K562 (cell line): ENCODE results near the gene PPP1R16B. TPM values are rescaled to one million over a fixed set of nuclear protein-coding genes. Genes with fewer than 3 reads are reported as not detected.

Source experiments
- ATAC-seq: fragments of 200-7000 bp; cut with Tn5 transposase; 3 replicates; pipeline ENCODE4 v1.9.1; 2020; ENCODE audit warnings: moderate library complexity
- BruUV-seq: library from RNA; stranded (reverse); fragments of 400-500 nt; replicated peaks from 2 replicates; lab custom pipeline; 2021; lab: Mats Ljungman, UMichigan
- CTCF ChIA-PET: fragments of 300-600 bp; formaldehyde crosslinking; extraction: SDS; loops from one replicate; lab custom pipeline; 2021; ENCODE audit warnings: low intra/inter-chr PET ratio; lab: Yijun Ruan, JAX
- POLR2A ChIA-PET: fragments of 300-600, 350-650 bp; sonication (Branson Sonifier 250); formaldehyde crosslinking; extraction: SDS; loops from one replicate; lab custom pipeline; 2021; ENCODE audit warnings: antibody characterized with exemption, inconsistent platforms; lab: Yijun Ruan, JAX
- DNase-seq, 4 experiments: peaks; one replicate each; pipeline versions ENCODE4 v3.0.0 to v3.0.0-alpha.2; 2011 to 2018; ENCODE audit warnings: low spot score in 3 of 4, mixed read lengths in 3 of 4; ENCODE audit errors: extremely low read depth in 1 of 4
- FAIRE-seq: peaks from 2 replicates; lab custom pipeline; 2011; peaks lifted over from hg19 to GRCh38; lab: Jason Lieb, UNC
- H2AFZ ChIP-seq: 2 replicates; pipeline ENCODE4 v1.6.0; 2011; ENCODE audit warnings: low read depth, low read length, control low read depth, inconsistent platforms
- H3K27ac ChIP-seq: fragments of 200-600 bp; 3 replicates; pipeline ENCODE4 v1.8.0; 2011; ENCODE audit warnings: low read depth, mild to moderate bottlenecking, control low read depth, inconsistent platforms, low read length, moderate library complexity, mixed read lengths; ENCODE audit errors: extremely low read depth
- H3K27me3 ChIP-seq, 2 experiments: fragments of 300-600 bp in 1 of 2; 2 replicates in 1 of 2; 3 replicates in 1 of 2; pipeline versions ENCODE4 v1.6.0 to v1.8.0; 2011; ENCODE audit warnings: inconsistent platforms in 2 of 2, low read length in 2 of 2, mild to moderate bottlenecking in 1 of 2, mixed read lengths in 1 of 2, moderate library complexity in 1 of 2; ENCODE audit not compliant: control insufficient read depth in 2 of 2, insufficient read depth in 2 of 2
- H3K36me3 ChIP-seq: fragments of 300-600 bp; 3 replicates; pipeline ENCODE4 v1.8.0; 2011; ENCODE audit warnings: mild to moderate bottlenecking, low read length, inconsistent platforms; ENCODE audit not compliant: control insufficient read depth, insufficient read depth
- H3K4me1 ChIP-seq, 2 experiments: fragments of 200-600 bp in 1 of 2; replicated peaks in 1 of 2; 2 replicates in 1 of 2; 3 replicates in 1 of 2; pipeline versions ENCODE4 v1.5.1 to v1.8.0; 2011; ENCODE audit warnings: inconsistent platforms in 2 of 2, low read length in 2 of 2, mild to moderate bottlenecking in 1 of 2, mixed read lengths in 1 of 2, moderate library complexity in 1 of 2; ENCODE audit not compliant: control insufficient read depth in 2 of 2, insufficient read depth in 2 of 2
- H3K4me2 ChIP-seq: 2 replicates; pipeline ENCODE4 v1.6.1; 2011; ENCODE audit warnings: low read length, control low read depth, inconsistent platforms, mixed read lengths; ENCODE audit not compliant: insufficient read depth
- H3K4me3 ChIP-seq: fragments of 200-600 bp; sonication (generic), shearing (Covaris generic); 2 replicates; pipeline ENCODE4 v1.5.1; 2016; ENCODE audit warnings: control low read depth, inconsistent platforms
- H3K79me2 ChIP-seq: fragments of 200-600 bp; 3 replicates; pipeline ENCODE4 v1.8.0; 2011; ENCODE audit warnings: low read length, inconsistent platforms; ENCODE audit not compliant: control insufficient read depth, insufficient read depth
- H3K9ac ChIP-seq, 2 experiments: 2 replicates each; pipeline versions ENCODE4 v1.6.0 to v1.6.1; 2011; ENCODE audit warnings: low read depth in 2 of 2, low read length in 2 of 2, control low read depth in 1 of 2, inconsistent platforms in 1 of 2, mild to moderate bottlenecking in 1 of 2, mixed read lengths in 1 of 2; ENCODE audit not compliant: insufficient read depth in 1 of 2
- H3K9me1 ChIP-seq: one replicate; pipeline ENCODE4 v1.6.0; 2011; ENCODE audit warnings: inconsistent platforms, mild to moderate bottlenecking, low read length, moderate library complexity; ENCODE audit not compliant: control insufficient read depth, insufficient read depth
- H3K9me3 ChIP-seq: replicated peaks from 2 replicates; pipeline ENCODE4 v1.5.1; 2011; ENCODE audit warnings: low read depth, low read length, inconsistent platforms; ENCODE audit not compliant: control insufficient read depth, insufficient read depth
- H4K20me1 ChIP-seq: replicated peaks from 2 replicates; pipeline ENCODE4 v1.6.1; 2011; ENCODE audit warnings: low read length, inconsistent platforms, mixed read lengths; ENCODE audit not compliant: control insufficient read depth, insufficient read depth
- ASH1L ChIP-seq: fragments of 450-650 bp; IDR thresholded peaks from 2 replicates; pipeline ENCODE4 v1.6.1; 2018; ENCODE audit warnings: borderline replicate concordance, mild to moderate bottlenecking, low read depth; ENCODE audit not compliant: partially characterized antibody
- CBX5 ChIP-seq: IDR thresholded peaks from 2 replicates; pipeline ENCODE4 v1.6.1; 2014; ENCODE audit warnings: low read depth, borderline replicate concordance
- DDX20 ChIP-seq: fragments of 450-650 bp; IDR thresholded peaks from 2 replicates; pipeline ENCODE4 v1.6.1; 2016; ENCODE audit warnings: missing genetic modification characterization, low read depth, mild to moderate bottlenecking, missing compliant biosample characterization, moderate library complexity
- DMBX1 ChIP-seq: fragments of 250-450 bp; sonication (Bioruptor Pico); IDR thresholded peaks from 2 replicates; pipeline ENCODE4 v1.8.0; 2022; ENCODE audit warnings: inconsistent platforms, mild to moderate bottlenecking, moderate library complexity, borderline replicate concordance
- ETS2 ChIP-seq: IDR thresholded peaks from 2 replicates; pipeline ENCODE4 v1.6.1; 2016; ENCODE audit warnings: borderline replicate concordance, missing genetic modification characterization, mild to moderate bottlenecking, moderate library complexity, missing compliant biosample characterization; ENCODE audit not compliant: poor library complexity, severe bottlenecking
- FOXK2 ChIP-seq, 2 experiments: fragments of 450-650 bp; IDR thresholded peaks in 1 of 2; conservative IDR thresholded peaks in 1 of 2; 2 replicates each; pipeline ENCODE4 v1.6.1; 2016; ENCODE audit warnings: low read depth in 2 of 2, mild to moderate bottlenecking in 1 of 2
- GATAD2B ChIP-seq: fragments of 450-650 bp; IDR thresholded peaks from 2 replicates; pipeline ENCODE4 v1.6.1; 2017; ENCODE audit warnings: mild to moderate bottlenecking, borderline replicate concordance
- SMARCC2 ChIP-seq: fragments of 450-650 bp; IDR thresholded peaks from 2 replicates; pipeline ENCODE4 v1.6.1; 2017; ENCODE audit warnings: antibody characterized with exemption, moderate library complexity, mild to moderate bottlenecking, low read depth
- ZNF584 ChIP-seq: fragments of 200-800 bp; sonication (Bioruptor generic); IDR thresholded peaks from 2 replicates; pipeline ENCODE4 v1.6.1; 2016; ENCODE audit warnings: low read depth, mild to moderate bottlenecking, missing genetic modification characterization, missing compliant biosample characterization
- ZNF76 ChIP-seq: fragments of 250-450 bp; sonication (Bioruptor Pico); IDR thresholded peaks from 2 replicates; pipeline ENCODE4 v1.4.0; 2020; ENCODE audit warnings: mild to moderate bottlenecking, moderate library complexity, borderline replicate concordance
- WGBS: fragments of 100-300 bp; shearing (Covaris generic); methylation state at CpG from one replicate; pipeline ENCODE4 v1.1.6; 2016; ENCODE audit warnings: low coverage, mixed read lengths; ENCODE audit not compliant: insufficient coverage; ENCODE audit errors: missing lambda C conversion rate; 5-methylcytosine and 5-hydroxymethylcytosine counted together
- in situ Hi-C: fragments of 300-500 bp; cut with MboI; formaldehyde crosslinking; loops from 4 replicates; pipeline ENCODE4 v1.15.0; 2018; ENCODE audit warnings: inconsistent platforms, mixed read lengths
- intact Hi-C: fragments of 100-400 bp; cut with micrococcal nuclease; formaldehyde crosslinking; loops from 2 replicates; pipeline ENCODE4 v1.14.2; 2022
- polyA plus RNA-seq, 8 experiments: library from polyadenylated mRNA; depleted of rRNA in 4 of 8; stranded (reverse) in 5 of 8; unstranded in 3 of 8; fragments of >200 nt; fragmentation: Nextera tagmentation in 2 of 8; fragmentation: Illumina TruSeq in 1 of 8; extraction: Ambion mirVana in 2 of 8; extraction: Trizol in 1 of 8; gene quantifications; 2 replicates each; pipeline versions ENCODE4 v1.2.1 to v1.2.3, GENCODE V29; 2011 to 2014; ENCODE audit warnings: inconsistent platforms in 1 of 8, missing spikeins in 1 of 8
- total RNA-seq, 7 experiments: library from RNA; depleted of rRNA in 6 of 7; stranded (reverse); fragments of >200 nt in 6 of 7; fragmentation: Illumina TruSeq in 2 of 7; extraction: Trizol in 2 of 7; gene quantifications; 2 replicates each; pipeline versions ENCODE4 v1.2.1 to v1.2.3, GENCODE V29; 2011 to 2021; ENCODE audit warnings: low replicate concordance in 1 of 7
- TF ChIP-seq, protein P1 (sequence below): sonication (generic); formaldehyde crosslinking; IDR thresholded peaks from 2 replicates; pipeline ENCODE4 v1.9.0; 2022; ENCODE audit warnings: mild to moderate bottlenecking, missing genetic modification reagents
- TF ChIP-seq, protein P2 (sequence below): sonication (generic); formaldehyde crosslinking; IDR thresholded peaks from 2 replicates; pipeline ENCODE4 v1.8.0; 2023; ENCODE audit warnings: mild to moderate bottlenecking, missing genetic modification reagents

Gene PPP1R16B
- total and polyA plus RNA-seq, 9 of the 15 experiments (the other 6 are each of a cell fraction or from before 2014, with no cell fraction given), result 1.5 to 11.5 (median 6.8) TPM

GRCh38 chr20:38907918-38908677 lies 102.6 kb downstream of the PPP1R16B start:
- no peaks in the 10 kb centered on the region for H3K27me3 ChIP-seq
- ATAC-seq (no peak; the same call in 2 of the 3 replicates), FAIRE-seq (no peak), DNase-seq (no peak)
- no peak overlapping the region for H3K4me3 ChIP-seq
- H3K9me1 ChIP-seq, result no peaks in the 10 kb centered on the region
- H3K36me3 ChIP-seq, result no peaks in the 10 kb centered on the region
- 45% methylated on average over 10 of the region's 13 CpGs for WGBS
- BruUV-seq, result no TSS peak
- in situ Hi-C loops (no loop called here), intact Hi-C loops (no loop called here)
- no peaks in the 10 kb centered on the region for H3K79me2 ChIP-seq
- POLR2A ChIA-PET, result interaction anchor here (1.3 to 2.0 kb wide), 3 partner anchors 10 to 19 kb away, joined by 4 to 10 read pairs (median 5); partner anchors contain the start of gene FAM83D
- CTCF ChIA-PET, result no interaction called here
- H3K9ac ChIP-seq, result no peak overlapping the region
- H3K9me3 ChIP-seq, result 0 out of 2 replicates have a peak, but pooled peaks cover 5% of the 10 kb centered on the region
- no peak overlapping the region for H3K4me2 ChIP-seq
- no peak overlapping the region for H2AFZ ChIP-seq
- no peaks in the 10 kb centered on the region for H3K4me1 ChIP-seq
- H3K27ac ChIP-seq, result no peak overlapping the region
- no peaks in the 10 kb centered on the region for H4K20me1 ChIP-seq
- TF ChIP-seq, protein P1, sequence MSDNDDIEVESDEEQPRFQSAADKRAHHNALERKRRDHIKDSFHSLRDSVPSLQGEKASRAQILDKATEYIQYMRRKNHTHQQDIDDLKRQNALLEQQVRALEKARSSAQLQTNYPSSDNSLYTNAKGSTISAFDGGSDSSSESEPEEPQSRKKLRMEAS (CRISPR knock-in tag), result no peak
- TF ChIP-seq CBX5, result no peak
- no peak for TF ChIP-seq ZNF76 (CRISPR knock-in tag)
- no peak for TF ChIP-seq DMBX1 (CRISPR knock-in tag)
- no peak for TF ChIP-seq GATAD2B
- TF ChIP-seq SMARCC2, result no peak
- TF ChIP-seq FOXK2 (conservative IDR thresholded peaks at IDR 0.05 in 1 of 2, IDR thresholded peaks at IDR 0.05 in 1 of 2; ENCODE audit: low read depth in 2 of 2), result no peak
- no peak for TF ChIP-seq ZNF584 (CRISPR knock-in tag)
- no peak for TF ChIP-seq ASH1L
- no peak for TF ChIP-seq ETS2 (tag)
- no peak for TF ChIP-seq DDX20 (tag)
- TF ChIP-seq, protein P2, sequence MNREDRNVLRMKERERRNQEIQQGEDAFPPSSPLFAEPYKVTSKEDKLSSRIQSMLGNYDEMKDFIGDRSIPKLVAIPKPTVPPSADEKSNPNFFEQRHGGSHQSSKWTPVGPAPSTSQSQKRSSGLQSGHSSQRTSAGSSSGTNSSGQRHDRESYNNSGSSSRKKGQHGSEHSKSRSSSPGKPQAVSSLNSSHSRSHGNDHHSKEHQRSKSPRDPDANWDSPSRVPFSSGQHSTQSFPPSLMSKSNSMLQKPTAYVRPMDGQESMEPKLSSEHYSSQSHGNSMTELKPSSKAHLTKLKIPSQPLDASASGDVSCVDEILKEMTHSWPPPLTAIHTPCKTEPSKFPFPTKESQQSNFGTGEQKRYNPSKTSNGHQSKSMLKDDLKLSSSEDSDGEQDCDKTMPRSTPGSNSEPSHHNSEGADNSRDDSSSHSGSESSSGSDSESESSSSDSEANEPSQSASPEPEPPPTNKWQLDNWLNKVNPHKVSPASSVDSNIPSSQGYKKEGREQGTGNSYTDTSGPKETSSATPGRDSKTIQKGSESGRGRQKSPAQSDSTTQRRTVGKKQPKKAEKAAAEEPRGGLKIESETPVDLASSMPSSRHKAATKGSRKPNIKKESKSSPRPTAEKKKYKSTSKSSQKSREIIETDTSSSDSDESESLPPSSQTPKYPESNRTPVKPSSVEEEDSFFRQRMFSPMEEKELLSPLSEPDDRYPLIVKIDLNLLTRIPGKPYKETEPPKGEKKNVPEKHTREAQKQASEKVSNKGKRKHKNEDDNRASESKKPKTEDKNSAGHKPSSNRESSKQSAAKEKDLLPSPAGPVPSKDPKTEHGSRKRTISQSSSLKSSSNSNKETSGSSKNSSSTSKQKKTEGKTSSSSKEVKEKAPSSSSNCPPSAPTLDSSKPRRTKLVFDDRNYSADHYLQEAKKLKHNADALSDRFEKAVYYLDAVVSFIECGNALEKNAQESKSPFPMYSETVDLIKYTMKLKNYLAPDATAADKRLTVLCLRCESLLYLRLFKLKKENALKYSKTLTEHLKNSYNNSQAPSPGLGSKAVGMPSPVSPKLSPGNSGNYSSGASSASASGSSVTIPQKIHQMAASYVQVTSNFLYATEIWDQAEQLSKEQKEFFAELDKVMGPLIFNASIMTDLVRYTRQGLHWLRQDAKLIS (CRISPR knock-in tag), result no peak
